Measurements from ENCODE around the gene IL7R.

DNA sequence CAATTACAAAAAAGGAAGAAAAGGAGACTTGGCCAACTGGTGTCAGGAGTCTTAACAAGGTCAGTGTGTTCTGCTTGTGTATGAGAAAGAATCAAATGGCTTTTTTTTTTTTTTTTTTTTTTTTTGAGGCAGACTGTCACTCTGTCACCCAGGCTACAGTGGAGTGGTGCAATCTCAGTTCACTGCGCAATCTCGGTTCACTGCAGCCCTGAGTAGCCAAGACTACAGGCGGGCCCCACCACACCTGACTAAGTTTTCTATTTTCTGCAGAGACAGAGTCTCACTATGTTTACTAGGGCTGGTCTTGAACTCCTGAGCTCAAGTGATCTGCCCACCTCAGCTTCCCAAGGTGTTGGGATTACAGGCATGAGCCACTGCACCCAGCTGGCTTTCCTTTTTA is 3.1 kb upstream of the IL7R start:
- TF ChIP-seq CTCF (conservative IDR thresholded peaks at IDR 0.05; ENCODE audit: low read depth, low read length) (no peak), EZH2 (IDR thresholded peaks at IDR 0.05; ENCODE audit: borderline replicate concordance, low read depth, low read length, poor library complexity, severe bottlenecking) (no peak)
